GM04503 (cell line): Measurements from ENCODE around the gene MTERF4.

Source experiments
- DNase-seq: peaks from one replicate; pipeline ENCODE4 v3.0.0-alpha.2; 2012; ENCODE audit warnings: low read depth

Gene MTERF4

DNA sequence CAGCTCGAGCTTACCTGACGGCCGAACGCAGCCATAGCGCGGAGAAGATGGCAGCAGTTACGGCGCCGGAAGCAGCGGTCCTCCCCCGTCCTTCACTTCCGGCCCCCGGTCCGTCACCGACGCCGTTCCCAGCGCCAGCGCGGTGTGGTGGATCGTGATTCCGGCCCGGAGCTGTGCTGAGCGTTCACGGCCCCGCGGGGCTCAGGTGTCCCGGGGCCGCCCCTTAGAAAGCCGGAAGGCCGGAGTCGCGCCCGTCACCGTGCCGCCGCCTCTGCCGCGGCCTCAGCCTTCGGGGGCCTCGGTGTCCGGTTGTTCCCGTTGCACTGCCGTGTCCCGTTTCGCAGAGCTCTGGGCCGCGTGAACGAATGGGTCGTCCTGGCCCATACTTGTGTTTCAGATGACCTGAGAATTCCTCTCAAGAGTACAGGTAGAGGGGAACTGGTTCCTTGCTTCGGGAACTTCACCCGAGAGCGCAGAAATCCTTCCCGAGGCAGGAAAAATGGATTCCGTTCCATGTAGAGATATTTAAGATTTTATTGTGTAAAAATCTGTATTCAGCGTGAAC, at the start of gene MTERF4:
Gene MTERF4 (minus strand): TSS at position 49 of the 565 bp plus-strand sequence. CDS start 14 bp downstream, at position 35.
- peak; percentile 29 for DNase-seq

DNA sequence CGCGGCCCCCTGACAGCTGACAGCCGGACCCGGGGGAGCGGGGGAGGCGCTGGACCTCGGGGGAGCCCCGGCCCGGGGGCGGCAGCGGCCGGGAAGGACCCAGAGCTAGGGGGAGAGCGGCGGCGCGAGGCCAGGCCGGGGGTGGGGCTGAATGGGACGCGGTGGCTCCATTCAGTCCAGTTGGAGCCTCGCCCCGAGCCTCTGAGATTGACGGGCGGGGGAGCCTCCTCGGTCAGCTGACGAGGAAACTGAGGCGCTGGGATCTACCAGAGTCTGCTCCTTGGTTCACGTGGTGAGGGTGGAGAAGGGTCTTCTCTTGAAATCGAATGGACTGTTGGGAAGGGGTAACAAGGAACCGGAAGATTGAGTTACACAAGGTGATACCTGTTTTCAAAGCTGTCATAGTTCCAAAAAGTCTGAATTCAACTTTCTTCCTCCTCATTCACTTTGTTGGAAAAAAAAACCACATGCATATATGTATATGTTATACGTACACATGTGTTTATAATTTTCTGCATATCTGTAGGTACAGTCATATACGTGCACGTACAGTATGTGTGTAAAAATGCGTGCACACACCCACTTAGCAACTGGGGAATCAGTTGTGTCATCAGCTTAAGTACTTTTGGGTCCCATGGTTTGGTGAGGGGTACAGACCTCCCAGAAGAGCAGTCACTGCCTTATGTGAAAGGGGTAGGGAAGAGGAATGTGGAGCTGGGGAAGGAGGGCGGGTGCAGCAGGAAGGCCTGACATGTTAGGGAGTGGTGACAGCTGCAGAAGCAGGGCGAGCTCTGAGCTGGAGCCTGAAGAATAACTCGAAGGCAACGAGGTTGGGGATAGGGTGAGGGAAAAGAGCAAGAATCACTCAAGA, 48.8 kb upstream of the MTERF4 start:
- no peak for DNase-seq

GRCh38 chr2:241149925-241150659, 48.0 kb upstream of the MTERF4 start, which contains the start of gene PPP1R7:
TSS of gene PPP1R7 (plus strand) at chr2:241150467. CDS start at chr2:241150496, 29 bp downstream.
- peak; percentile 55 for DNase-seq

DNA sequence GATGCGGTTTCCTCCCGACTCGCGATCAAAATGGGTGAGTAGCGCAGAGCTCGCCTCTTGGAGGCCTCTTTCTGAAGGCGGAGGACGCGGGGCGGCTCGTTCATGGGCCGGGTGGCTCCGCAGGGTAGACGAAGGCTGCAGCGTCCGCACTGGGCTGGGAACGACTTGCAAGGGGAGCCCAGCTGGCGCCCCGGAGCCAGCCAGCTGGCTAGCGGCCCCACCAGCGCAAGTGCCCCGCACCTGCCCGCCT, 47.5 kb upstream of the MTERF4 start:
- no peak for DNase-seq

DNA sequence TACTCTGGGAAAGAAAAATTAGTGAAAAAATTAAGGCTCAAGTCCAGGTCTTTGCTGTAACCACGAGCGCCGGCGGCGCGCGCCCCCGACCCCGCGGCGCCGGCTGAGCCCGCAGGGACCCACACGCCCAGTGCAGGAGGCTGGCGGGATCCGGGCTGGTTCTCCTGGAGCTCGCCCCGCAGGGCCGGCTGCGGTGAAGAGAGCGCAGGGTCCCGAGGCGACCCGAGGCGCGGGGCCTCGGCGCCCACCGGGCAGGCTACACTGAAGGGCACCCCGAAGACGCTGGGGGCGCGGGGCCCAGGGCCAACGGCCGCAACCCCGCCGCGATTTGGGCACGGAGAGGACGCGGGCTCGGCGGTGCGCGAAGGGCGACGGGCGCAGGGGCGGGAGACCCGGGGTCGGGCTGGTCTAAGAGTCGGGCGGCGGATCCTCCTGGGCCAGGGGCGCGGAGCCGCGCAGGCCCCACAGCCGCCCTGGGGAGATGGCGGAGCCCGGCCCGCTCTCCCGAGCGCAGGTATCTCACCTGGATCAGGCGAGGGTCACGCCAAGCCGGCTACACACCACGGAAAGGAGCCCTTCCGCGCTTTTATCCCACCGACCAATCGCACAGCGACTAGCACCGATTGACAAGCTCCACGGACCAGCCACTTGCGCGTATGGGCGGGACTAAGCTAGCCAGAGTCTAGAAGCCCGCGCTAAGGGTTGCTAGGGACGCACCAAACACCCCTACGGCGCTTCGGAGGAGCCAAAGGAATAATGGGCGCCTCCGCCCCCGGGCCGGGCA, 47.0 kb upstream of the MTERF4 start, which contains the start of gene PASK:
Gene PASK (minus strand): TSS at position 582 of the 784 bp plus-strand sequence. CDS start 6,440 bp downstream, outside the sequence.
- peak; percentile 63 for DNase-seq

DNA sequence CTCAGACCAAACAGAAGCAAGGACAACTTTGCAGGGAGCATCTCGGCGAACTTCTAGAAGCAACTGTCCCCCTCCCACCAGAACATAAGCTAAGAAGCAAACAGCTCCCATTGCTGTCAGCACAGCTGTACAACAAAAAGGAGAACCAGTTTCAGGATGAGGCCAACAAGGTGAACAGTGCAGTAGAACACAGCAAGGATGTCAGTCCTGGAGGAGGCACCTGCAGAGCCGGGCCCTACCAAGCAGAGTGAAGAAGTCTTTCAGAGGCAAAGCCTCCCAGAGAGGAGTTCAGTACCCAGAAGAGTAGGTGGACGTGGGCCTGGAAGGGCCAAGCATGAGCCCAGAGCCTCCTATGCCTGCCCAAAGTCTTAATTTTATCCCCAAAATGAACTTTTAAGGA, 46.2 kb upstream of the MTERF4 start:
- DNase-seq, result no peak

DNA sequence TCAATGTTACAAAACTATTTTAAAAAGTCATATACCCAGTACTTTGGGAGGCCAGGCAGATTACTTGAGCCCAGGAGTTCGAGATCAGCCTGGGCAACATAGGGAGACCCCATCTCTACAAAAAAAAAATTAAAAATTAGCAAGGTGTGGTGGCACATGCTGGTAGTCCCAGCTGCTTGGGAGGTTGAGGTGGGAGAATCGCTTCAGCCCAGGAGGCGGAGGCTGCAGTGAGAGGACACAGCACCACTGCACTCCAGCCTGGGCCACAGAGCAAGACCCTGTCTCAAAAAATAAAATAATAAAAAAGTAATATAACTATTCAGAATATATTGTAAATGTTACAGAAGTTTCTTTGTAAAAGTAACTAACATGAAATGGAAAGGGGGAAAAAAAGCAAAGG, 45.2 kb upstream of the MTERF4 start:
- no peak for DNase-seq

DNA sequence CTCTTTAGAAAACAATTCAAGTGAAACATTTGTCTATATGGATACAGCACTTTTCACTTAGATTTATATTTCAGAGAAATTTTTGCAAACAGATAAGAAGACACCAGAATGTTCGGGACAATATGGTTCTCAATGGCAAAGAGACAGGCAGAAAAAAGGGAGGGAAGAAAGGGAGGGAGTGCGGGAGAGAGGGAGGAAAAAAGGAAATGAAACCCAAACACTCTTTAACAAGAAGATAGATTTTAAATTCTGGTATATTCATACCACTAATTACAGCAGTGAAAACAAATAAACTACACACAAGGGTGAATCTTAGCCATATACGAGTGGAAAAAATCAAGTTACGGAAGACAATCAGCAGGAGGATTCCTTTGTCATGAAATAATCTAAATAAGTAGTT, 44.2 kb upstream of the MTERF4 start:
- no peak for DNase-seq

GRCh38 chr2:241142593-241142992, 40.5 kb upstream of the MTERF4 start:
- DNase-seq, result no peak

DNA sequence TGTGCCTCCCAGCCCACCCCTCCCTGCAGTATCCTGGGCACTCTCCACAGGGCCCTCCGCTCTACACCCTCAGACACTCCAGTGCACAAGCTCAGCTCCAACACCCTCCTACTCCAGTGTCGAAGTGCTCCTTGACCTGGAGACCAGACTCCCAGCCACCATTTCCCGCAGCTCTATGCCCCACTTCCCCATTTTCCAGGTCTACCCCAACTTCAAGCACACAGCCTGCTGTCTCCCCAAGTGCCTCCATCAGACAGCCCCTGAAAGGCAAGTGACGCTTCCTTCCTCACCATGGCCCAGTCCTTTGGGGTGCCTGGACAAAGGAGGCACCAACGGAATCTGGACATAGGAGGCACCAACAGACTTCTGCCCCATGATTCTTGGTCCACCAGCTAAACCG, 40.0 kb upstream of the MTERF4 start:
- no peak for DNase-seq

GRCh38 chr2:241141214-241141770, 39.2 kb upstream of the MTERF4 start:
- no peak for DNase-seq

- no peak for DNase-seq
Observed at GRCh38 chr2:241140445-241140840, 38.4 kb upstream of the MTERF4 start.

DNA sequence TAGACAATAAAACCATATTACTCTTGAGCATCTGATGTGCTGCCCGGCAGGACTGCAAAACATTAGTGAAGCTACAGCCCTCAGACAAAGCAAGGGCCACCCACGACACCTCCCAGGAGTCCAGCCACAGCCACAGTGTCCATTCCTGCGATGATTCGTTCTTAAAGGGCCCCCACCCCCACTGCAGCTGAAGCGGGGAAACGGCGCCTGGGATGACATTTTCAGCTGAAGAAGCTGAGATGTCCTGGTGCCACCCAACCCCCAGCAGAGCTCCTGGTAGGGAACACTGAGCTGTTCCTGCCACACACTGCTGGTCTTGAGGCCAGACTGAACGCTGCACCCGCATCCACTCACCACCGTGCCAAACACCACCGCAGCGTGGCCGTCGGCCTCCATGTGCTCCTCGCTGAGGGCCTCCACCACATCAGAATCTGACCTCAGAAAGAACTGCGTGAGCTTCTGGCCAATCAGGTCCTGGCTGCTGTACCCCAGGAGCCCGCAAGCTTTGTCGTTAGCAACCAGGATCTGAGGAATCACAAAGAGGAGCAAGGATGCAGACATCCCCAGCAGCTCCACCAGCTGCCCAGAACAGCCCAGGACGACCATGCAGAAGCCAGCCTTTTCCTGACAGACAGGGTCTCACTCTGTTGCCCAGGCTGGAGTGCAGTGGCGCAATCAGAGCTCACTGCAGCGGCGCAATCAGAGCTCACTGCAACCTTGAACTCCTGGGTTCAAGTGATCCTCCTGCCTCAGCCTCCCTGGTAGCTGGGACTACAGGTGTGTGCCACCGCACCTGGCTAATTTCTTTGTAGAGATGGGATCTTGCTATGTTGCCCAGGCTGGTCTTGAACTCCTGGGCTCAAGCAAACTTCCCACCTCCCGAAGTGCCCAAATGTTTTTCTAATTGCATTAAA, 37.7 kb upstream of the MTERF4 start:
- no peak for DNase-seq

- DNase-seq, result no peak
Observed at GRCh38 chr2:241138471-241138870, 36.4 kb upstream of the MTERF4 start.

DNA sequence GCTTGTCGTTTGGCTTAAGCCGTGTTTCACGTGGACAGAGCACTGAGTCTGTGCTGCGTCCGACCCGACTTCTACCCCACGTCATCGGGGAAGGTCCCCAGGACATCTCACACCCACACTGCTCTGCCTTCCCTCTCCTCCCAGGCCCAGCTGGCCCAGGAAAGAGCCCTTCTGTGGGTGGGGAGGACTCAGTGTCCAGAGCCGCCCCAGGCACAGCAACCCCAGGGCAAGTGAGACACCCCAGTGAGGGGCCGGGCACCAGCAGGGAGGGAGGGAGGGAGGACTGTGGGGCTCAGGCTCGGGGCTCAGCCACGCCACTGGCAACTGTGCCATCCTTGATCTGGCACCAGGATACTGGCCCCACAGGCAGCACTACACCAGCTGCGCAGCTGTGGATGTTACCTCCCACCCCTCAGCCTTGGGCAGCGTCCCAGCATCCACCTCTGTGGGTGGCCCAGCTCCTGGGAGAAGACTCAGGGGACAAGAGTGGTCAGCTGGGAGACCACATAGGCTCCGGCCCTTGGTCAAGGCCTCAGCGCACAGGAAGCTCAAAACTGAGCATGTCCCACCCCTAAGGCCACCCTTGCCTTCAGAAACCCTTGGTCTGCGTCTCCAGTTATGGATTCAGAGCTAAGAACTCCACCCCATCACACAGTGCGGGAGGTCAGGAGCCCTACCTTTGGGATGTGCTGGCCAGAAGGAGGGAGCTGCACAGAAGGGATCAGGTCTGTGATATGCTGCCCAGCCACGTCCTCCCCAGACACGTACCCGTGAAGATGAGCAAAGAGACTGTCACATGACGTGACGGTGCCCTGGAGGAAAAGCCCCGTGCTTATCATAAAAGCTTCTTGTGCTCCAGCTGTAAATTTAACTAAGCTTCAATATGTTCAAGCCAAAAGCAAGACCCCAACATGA, 35.4 kb upstream of the MTERF4 start:
- no peak for DNase-seq

- DNase-seq, result no peak
Observed at GRCh38 chr2:241136661-241137260, 34.7 kb upstream of the MTERF4 start.

DNA sequence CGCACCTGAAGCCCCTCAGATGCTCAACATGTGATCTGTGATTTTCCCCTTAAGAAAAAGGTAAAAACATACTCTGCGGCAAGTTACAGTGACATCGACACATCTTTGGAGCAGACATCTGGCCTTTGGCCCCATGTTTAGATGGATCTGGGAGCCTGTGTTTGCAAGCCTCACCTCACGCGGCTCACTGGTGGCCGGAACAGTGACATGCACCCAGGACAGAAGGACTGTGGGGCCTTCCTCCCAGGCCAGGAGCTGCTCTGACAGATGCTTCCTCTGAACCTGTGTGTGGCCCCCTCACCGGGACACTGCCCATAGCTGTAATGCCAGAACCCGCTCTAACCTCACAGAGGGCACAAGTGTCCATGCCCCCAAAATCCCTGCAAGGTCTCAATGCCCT, 34.1 kb upstream of the MTERF4 start:
- no peak for DNase-seq

GRCh38 chr2:241135737-241136136, 33.6 kb upstream of the MTERF4 start:
- no peak for DNase-seq

GRCh38 chr2:241134711-241135110, 32.6 kb upstream of the MTERF4 start:
- DNase-seq, result no peak
